Mucosa of stomach (tissue), 1 donor: ENCODE measurements around the gene FOXL2.

ENCODE experiments used
- H3K27me3 ChIP-seq: one replicate; pipeline ENCODE4 v1.7.0; 2013; ENCODE audit warnings: mild to moderate bottlenecking, low read length; ENCODE audit not compliant: control insufficient read depth, insufficient read depth
- H3K36me3 ChIP-seq: one replicate; pipeline ENCODE4 v1.7.0; 2013; ENCODE audit warnings: low read length; ENCODE audit not compliant: control insufficient read depth, insufficient read depth
- H3K4me1 ChIP-seq: one replicate; pipeline ENCODE4 v1.7.0; 2013; ENCODE audit warnings: mild to moderate bottlenecking, low read length; ENCODE audit not compliant: control insufficient read depth, insufficient read depth
- H3K4me3 ChIP-seq: one replicate; pipeline ENCODE4 v1.7.0; 2013; ENCODE audit warnings: low read length
- H3K9ac ChIP-seq: one replicate; pipeline ENCODE4 v1.7.0; 2013; ENCODE audit warnings: mild to moderate bottlenecking, low read length, moderate library complexity
- H3K9me3 ChIP-seq: one replicate; pipeline ENCODE4 v1.7.0; 2013; ENCODE audit warnings: mild to moderate bottlenecking, low read length, moderate library complexity; ENCODE audit not compliant: control insufficient read depth
- donor health status: Pancreatic carcinoma.

Gene FOXL2

DNA sequence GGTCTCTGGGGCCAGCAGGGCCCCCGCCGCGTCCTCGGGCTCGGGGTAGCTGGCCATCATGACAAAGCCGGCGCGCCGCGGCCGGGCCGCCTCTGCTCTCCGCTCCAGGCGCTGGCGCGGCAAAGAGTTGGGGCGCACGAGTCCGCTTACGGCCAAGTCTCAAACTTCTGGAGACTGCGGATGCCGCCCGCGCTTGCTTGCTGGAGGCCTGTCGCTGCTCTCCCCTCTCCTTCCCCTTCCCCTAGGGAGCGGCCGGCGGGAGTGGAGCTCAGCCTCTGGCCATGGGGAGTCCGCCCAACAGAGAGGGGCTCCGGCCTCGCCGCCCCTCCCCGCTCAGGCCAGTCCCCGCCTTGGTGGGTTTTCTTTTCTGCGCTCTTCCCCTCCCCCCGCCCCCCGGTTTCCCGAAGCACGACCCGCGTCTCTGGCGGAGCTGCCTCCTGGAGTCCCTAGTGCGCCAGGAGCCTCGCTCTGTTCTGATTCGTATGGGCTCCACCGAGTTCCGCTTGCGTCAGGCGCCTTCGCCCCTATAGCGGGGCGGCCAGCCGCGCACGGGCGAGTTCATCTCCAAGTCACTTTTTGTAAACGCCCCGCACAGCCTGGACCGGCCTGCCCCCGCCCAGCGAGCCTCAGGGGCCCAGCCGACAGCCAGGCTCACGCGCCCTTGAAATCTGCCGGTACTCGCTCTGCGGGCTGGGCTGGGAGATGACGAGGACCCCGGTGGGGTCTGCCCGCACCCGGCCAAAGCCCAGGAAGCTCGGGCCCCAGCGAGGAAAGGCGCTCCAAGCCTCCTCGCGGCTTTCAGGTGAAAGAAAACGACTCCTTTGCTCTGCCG, at the start of gene FOXL2, which contains the start of gene FOXL2NB:
Gene FOXL2 (minus strand): TSS at position 475 of the 832 bp plus-strand sequence. CDS start 415 bp downstream, at position 60.
Gene FOXL2NB (plus strand): TSS at position 555 of the 832 bp plus-strand sequence. CDS start 148 bp downstream, at position 703.
- no peaks in the 10 kb centered on the region for H3K36me3 ChIP-seq
- H3K9me3 ChIP-seq: no peaks in the 10 kb centered on the region
- H3K9ac ChIP-seq: no peak within 1 kb of the TSS
- no peak within 1 kb of the TSS for H3K4me3 ChIP-seq
- H3K4me1 ChIP-seq: peaks cover 37% of the 10 kb centered on the region
- peaks cover 98% of the 10 kb centered on the region for H3K27me3 ChIP-seq

DNA sequence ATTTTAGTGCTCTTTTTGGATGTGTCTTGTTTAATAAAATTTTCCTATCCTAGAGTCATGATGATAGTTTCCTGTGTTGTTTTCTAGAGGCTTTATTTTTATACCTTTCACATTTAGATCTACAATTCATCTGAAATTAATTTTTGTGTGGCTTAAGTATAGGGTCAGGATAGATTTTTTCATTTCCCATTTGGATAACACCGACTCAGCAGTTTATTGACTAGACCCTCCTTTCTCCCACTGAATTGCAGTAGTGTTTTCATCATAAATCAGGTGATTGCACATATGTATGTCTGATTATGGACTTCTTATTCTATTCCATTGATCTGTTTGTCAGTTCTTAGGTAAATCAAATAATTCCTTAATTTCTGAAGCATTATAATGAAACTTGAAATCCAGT, 48.8 kb upstream of the FOXL2 start:
- no peaks in the 10 kb centered on the region for H3K4me1 ChIP-seq
- H3K9me3 ChIP-seq: no peaks in the 10 kb centered on the region
- no peaks in the 10 kb centered on the region for H3K36me3 ChIP-seq
- H3K4me3 ChIP-seq: no peak overlapping the region
- H3K27me3 ChIP-seq: no peaks in the 10 kb centered on the region
- no peak overlapping the region for H3K9ac ChIP-seq

DNA sequence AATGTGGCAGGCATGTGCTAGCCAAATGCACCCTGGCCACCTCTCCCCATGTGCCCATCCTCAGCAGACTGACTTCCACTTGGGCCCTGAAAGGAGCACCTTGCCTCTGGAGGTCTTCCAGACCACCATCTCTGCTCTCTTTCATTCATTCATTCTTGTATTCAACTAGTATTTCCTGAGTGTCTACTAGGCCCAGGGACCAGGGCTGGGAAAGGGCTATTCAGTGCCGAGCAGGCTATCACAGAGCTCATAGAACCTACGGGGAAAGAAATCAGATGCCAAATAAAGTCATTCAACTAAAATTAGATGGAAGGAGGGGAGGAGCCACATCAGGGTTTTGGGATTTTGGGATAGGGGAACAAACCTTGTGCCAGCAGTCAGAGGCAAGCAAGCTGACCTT, 40.2 kb upstream of the FOXL2 start:
- H3K9me3 ChIP-seq: no peaks in the 10 kb centered on the region
- H3K9ac ChIP-seq: no peak overlapping the region
- no peaks in the 10 kb centered on the region for H3K27me3 ChIP-seq
- H3K4me3 ChIP-seq: no peak overlapping the region
- H3K36me3 ChIP-seq: no peaks in the 10 kb centered on the region
- H3K4me1 ChIP-seq: no peaks in the 10 kb centered on the region

DNA sequence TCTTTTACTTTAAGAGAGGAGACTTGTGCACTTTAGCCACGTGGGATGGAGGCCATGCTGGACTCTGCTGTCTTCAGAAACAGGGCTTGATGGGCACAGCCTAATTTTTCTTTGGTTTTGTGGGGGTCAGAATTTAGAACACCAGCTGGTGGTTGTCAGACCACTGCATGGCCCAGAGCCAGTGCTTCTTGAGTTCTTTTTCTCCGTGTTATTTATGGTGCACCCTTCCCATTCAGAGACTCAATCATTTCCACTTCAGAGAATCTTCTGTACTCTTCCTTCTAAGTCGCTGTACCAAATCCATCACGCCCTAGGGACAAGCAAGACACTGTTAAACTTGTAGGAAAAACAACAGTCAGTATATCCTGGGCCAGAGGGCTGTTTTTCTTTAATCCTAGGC, 39.0 kb upstream of the FOXL2 start:
- H3K9ac ChIP-seq: no peak overlapping the region
- no peaks in the 10 kb centered on the region for H3K9me3 ChIP-seq

DNA sequence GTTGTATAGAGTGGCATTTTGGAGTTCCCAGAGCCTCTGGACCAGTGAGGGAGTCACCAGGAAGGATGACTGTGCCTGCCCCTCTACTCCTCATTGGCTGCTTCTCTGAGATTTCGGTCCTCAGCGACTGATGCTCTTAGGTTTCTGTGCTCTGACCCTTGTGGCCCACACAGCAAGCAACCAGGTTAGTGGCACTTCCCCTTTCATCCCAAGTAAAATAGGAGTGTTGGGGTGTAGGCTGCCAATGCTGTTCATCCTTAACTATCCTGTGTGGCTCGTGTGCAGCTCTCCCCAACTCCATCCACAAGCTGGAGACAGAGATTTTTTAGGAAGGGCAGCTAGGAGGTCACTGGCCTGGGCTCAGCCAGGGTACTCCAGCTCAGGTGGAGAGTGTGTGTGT, 37.9 kb upstream of the FOXL2 start:
- no peak overlapping the region for H3K9ac ChIP-seq
- no peaks in the 10 kb centered on the region for H3K4me1 ChIP-seq
- no peak overlapping the region for H3K4me3 ChIP-seq
- H3K27me3 ChIP-seq: no peaks in the 10 kb centered on the region
- H3K36me3 ChIP-seq: no peaks in the 10 kb centered on the region
- no peaks in the 10 kb centered on the region for H3K9me3 ChIP-seq

More for the DNA sequence above, 39.0 kb upstream of the FOXL2 start:
- Histone ChIP-seq H3K4me1 (no peaks in the 10 kb centered on the region), H3K4me3 (no peak overlapping the region), H3K27me3 (no peaks in the 10 kb centered on the region), H3K36me3 (no peaks in the 10 kb centered on the region)

DNA sequence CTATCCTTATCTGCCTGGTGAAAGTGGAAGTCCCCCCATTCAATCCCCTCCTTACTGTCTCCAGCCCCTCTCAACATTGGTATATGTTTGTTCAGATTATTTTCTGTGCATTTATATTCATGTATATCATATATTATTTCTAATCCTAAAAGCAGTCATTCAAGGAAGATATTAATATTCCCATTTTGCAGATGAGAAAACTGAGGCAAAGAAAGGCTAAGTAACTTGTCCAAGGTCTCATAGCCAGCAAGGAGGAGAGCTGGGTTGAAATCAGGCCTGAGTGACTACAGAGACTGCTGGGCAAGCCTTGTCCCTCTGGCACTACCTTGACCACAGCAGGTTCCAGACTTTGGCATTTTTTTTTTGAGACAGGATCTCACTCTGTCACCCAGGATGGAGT, 29.1 kb upstream of the FOXL2 start:
- Histone ChIP-seq H3K9ac (no peak overlapping the region), H3K4me1 (no peaks in the 10 kb centered on the region), H3K4me3 (no peak overlapping the region), H3K27me3 (no peaks in the 10 kb centered on the region), H3K9me3 (no peaks in the 10 kb centered on the region), H3K36me3 (no peaks in the 10 kb centered on the region)

DNA sequence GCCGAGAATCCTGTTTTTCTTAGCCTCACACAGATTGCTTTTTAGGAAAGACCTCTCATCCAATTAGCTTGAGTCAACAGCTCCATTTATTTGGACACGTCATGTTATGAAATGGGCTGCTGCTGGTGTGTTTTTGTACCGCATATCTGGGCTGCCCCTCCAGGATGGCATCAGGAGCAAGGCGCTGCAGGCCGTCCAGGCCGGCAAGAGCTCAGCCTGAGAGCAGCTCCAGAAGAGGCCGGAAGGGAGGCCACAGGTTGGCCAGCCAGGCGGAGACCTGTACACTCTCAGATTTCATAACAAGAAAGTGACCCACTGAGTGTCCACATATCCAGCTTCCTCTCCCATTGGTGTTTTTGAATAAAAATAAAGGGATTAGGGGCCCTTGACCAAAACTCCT, 28.4 kb upstream of the FOXL2 start:
- Histone ChIP-seq H3K9me3 (no peaks in the 10 kb centered on the region), H3K27me3 (no peaks in the 10 kb centered on the region), H3K36me3 (no peaks in the 10 kb centered on the region), H3K9ac (no peak overlapping the region), H3K4me1 (no peaks in the 10 kb centered on the region), H3K4me3 (no peak overlapping the region)

DNA sequence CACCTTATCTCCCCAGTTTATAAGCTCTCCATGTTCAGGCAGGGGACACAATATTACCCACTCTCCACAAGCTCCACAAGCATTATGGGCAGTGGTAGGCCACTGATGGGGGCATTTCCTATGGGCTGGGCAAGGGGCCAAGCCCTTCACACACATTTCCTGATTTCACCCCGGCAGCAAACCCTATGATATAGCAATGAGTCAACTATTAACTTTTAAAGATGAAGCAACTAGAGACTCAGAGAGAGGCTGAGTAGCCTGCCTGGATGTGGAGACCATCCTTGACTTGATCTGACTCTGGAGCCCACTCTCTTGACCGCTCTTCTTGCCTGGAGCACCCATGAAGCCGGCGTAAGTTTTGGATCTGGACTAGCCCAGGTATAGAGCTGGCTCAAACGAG, 27.5 kb upstream of the FOXL2 start:
- Histone ChIP-seq H3K9me3 (no peaks in the 10 kb centered on the region), H3K9ac (no peak overlapping the region), H3K4me1 (no peaks in the 10 kb centered on the region), H3K27me3 (no peaks in the 10 kb centered on the region), H3K4me3 (no peak overlapping the region), H3K36me3 (no peaks in the 10 kb centered on the region)

DNA sequence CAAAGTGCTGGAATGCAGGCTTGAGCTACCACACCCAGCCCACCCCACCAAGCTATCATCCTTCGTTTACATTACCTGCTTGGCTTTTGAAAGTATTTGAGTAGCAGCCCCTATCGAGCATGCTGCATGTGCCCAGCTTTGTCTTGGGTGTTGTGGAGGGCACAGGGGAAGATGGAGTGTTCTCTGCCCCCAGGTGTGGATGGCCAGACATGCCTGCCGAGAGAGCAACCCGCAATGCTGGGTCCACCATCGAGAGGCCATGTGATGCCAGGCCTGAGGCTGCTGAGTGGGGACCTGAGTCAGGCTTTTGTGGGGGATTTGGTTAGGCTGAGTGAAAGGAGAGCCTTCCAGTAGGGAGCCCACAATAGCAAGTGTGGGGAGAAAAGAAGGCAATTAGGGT, 26.0 kb upstream of the FOXL2 start:
- H3K36me3 ChIP-seq: no peaks in the 10 kb centered on the region
- no peaks in the 10 kb centered on the region for H3K9me3 ChIP-seq
- H3K4me3 ChIP-seq: no peak overlapping the region
- no peaks in the 10 kb centered on the region for H3K27me3 ChIP-seq
- H3K9ac ChIP-seq: no peak overlapping the region
- no peaks in the 10 kb centered on the region for H3K4me1 ChIP-seq

DNA sequence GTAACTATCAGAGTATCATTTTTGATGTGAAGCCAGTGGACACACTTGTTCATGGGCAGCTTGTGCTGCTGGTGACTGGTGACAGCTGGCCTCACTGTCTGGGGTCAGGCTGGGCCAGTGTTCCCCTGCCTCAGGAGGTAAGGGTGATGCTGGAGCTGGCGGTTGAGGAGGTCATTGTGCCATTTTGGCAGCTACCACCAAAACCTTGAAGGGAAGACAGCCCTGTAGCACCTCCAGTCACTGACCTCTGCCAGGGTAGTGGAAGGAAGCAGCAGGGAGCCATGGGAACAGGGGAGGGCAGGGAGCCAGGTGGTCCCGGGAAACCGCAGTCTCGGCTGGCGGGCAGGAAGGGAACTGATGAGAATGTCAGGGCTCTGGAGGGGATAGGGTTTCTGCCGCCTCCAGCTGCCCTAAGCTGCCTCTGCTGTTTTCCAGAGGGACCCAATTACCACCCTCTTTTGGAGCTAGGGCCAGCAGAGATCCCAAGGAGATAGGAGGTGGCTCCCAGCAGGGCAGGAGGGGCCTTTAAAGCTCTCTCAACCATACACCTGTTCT, 24.9 kb upstream of the FOXL2 start:
- no peak overlapping the region for H3K9ac ChIP-seq
- no peaks in the 10 kb centered on the region for H3K27me3 ChIP-seq
- no peaks in the 10 kb centered on the region for H3K9me3 ChIP-seq
- H3K36me3 ChIP-seq: no peaks in the 10 kb centered on the region
- H3K4me3 ChIP-seq: no peak overlapping the region
- no peaks in the 10 kb centered on the region for H3K4me1 ChIP-seq

DNA sequence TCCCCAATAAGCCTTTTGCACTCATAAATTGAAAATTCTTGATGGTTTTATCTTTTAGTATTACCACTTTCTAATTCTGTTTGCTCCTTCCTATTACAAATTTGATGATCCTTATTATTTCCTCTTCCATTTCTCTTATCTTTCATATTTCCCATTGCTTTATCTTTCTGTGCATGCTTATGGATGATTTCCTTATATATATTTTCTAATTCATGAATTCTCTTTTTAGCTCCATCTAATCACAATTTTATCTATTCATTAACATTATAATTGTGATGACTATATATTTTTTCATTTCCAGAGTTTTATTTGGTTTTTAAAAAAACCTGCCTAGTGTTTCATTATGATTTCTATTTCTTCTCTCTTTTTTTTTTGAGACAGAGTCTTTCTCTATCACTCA, 18.0 kb upstream of the FOXL2 start:
- H3K27me3 ChIP-seq: peaks cover 37% of the 10 kb centered on the region
- H3K9ac ChIP-seq: no peak overlapping the region
- no peaks in the 10 kb centered on the region for H3K9me3 ChIP-seq
- H3K4me1 ChIP-seq: no peaks in the 10 kb centered on the region
- H3K36me3 ChIP-seq: no peaks in the 10 kb centered on the region
- no peak overlapping the region for H3K4me3 ChIP-seq

DNA sequence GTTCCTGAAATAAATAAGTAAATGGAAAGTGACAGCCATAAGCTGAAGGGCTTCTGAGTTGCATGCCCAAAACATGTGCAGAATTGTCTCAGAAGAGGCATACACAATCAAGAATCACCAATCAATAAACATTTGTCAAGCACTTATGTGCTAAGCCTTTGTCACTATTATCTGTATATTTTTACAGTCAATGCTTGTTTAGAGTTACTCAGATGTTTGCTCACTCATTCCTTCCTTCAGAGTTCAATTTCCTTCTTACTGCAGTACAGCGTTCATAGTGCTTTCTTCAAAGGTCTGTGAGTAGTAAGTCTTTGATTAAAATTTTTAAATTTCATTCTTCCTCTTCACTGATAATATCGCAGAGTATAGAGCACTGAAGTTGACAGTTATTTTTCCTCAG, 17.3 kb upstream of the FOXL2 start:
- Histone ChIP-seq H3K27me3 (peaks cover 43% of the 10 kb centered on the region), H3K4me1 (no peaks in the 10 kb centered on the region), H3K9me3 (no peaks in the 10 kb centered on the region), H3K36me3 (no peaks in the 10 kb centered on the region), H3K9ac (no peak overlapping the region), H3K4me3 (no peak overlapping the region)
